DOHH2 (cell line): Measurements from ENCODE around the gene MRPL58.

Experiments
- CTCF ChIP-seq: fragments of 200-600 bp; sonication (generic); IDR thresholded peaks from one replicate; pipeline ENCODE4 v1.5.1; 2014; ENCODE audit warnings: antibody characterized with exemption, mild to moderate bottlenecking, low read depth, low read length; ENCODE audit not compliant: poor library complexity, severe bottlenecking
- EZH2phosphoT487 ChIP-seq: fragments of 200-600 bp; sonication (generic); IDR thresholded peaks from 2 replicates; pipeline ENCODE4 v1.6.1; 2017; ENCODE audit warnings: borderline replicate concordance, mild to moderate bottlenecking, antibody characterized with exemption, low read length, moderate library complexity, mixed read lengths

- TF ChIP-seq CTCF (no peak), EZH2phosphoT487 (no peak)
Observed at GRCh38 chr17:75039238-75039637, 26.8 kb downstream of the MRPL58 start.
